Fibroblast of pulmonary artery (primary cell): ENCODE measurements around the gene SLC45A1.

Experiments
- DNase-seq: peaks from one replicate; pipeline ENCODE4 v3.0.0-alpha.2; 2010; ENCODE audit warnings: low read depth
- H3K4me3 ChIP-seq: replicated peaks from 2 replicates; pipeline ENCODE4 v1.5.1; 2011; ENCODE audit warnings: low read depth, mild to moderate bottlenecking, control low read depth, low read length, moderate library complexity
- CTCF ChIP-seq: IDR thresholded peaks from 2 replicates; pipeline ENCODE4 v1.5.1; 2011; ENCODE audit warnings: mild to moderate bottlenecking, control low read depth, low read length, inconsistent platforms; ENCODE audit errors: missing control alignments

The SLC45A1 gene

GRCh38 chr1:8355439-8356255 lies 37.7 kb downstream of the SLC45A1 start:
- DNase-seq: no peak
- TF ChIP-seq CTCF: no peak

GRCh38 chr1:8356256-8357209 lies 38.6 kb downstream of the SLC45A1 start:
- no peak overlapping the region for H3K4me3 ChIP-seq
- DNase-seq: no peak
- no peak for TF ChIP-seq CTCF

More at GRCh38 chr1:8355439-8356255, 37.7 kb downstream of the SLC45A1 start:
- no peak overlapping the region for H3K4me3 ChIP-seq

- no peak for TF ChIP-seq CTCF
- no peak for DNase-seq
- H3K4me3 ChIP-seq: no peak overlapping the region
These were observed 39.6 kb downstream of the SLC45A1 start for GRCh38 chr1:8357329-8358101.

GRCh38 chr1:8358241-8358896 lies 40.5 kb downstream of the SLC45A1 start:
- no peak for DNase-seq
- TF ChIP-seq CTCF: no peak
- no peak overlapping the region for H3K4me3 ChIP-seq

- TF ChIP-seq CTCF: no peak
- no peak overlapping the region for H3K4me3 ChIP-seq
- DNase-seq: no peak
These were observed 41.1 kb downstream of the SLC45A1 start for GRCh38 chr1:8358897-8359616.
